Fibroblast of pulmonary artery (primary cell): ENCODE measurements around the gene HFE.

Source experiments
- DNase-seq: peaks from one replicate; pipeline ENCODE4 v3.0.0-alpha.2; 2010; ENCODE audit warnings: low read depth
- H3K4me3 ChIP-seq: replicated peaks from 2 replicates; pipeline ENCODE4 v1.5.1; 2011; ENCODE audit warnings: low read depth, mild to moderate bottlenecking, control low read depth, low read length, moderate library complexity
- TF ChIP-seq, protein P1 (sequence below): IDR thresholded peaks from 2 replicates; pipeline ENCODE4 v1.5.1; 2011; ENCODE audit warnings: mild to moderate bottlenecking, control low read depth, low read length, inconsistent platforms; ENCODE audit errors: missing control alignments

HFE gene

DNA sequence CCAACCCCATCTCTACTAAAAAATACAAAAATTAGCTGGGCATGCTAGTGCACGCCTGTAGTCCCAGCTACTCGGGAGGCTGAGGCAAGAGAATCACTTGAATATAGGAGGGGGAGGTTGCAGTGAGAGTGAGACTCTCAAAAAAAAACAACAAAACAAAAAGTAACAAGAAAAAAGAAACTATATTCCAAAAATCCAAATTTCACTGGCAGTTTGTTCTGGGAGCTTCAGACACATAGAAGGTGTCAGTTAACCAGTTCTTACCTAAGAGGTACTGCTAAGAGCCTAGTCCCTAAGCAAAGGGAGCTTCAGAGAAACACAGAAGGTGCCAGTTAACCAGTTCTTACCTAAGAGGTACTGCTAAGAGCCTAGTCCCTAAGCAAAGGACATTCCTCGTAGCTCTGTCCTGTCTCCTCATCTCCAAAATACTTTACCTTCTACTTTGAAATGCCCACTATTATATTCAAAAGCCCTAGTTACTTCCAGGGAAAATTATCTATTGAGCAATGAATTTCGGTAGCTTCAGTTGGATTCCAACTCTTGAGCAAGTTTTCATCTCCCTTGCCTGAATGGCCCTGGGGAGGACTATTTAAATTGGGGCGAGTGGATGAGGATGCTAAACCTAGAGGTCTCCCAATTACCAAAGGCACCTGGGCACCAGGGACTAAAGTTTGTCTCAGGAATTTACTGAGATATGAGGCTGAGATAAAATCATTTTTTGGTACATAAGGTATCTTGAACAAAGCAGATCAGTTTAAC lies 41.0 kb downstream of the HFE start:
- DNase-seq, result no peak
- no peak overlapping the region for H3K4me3 ChIP-seq
- TF ChIP-seq, protein P1, sequence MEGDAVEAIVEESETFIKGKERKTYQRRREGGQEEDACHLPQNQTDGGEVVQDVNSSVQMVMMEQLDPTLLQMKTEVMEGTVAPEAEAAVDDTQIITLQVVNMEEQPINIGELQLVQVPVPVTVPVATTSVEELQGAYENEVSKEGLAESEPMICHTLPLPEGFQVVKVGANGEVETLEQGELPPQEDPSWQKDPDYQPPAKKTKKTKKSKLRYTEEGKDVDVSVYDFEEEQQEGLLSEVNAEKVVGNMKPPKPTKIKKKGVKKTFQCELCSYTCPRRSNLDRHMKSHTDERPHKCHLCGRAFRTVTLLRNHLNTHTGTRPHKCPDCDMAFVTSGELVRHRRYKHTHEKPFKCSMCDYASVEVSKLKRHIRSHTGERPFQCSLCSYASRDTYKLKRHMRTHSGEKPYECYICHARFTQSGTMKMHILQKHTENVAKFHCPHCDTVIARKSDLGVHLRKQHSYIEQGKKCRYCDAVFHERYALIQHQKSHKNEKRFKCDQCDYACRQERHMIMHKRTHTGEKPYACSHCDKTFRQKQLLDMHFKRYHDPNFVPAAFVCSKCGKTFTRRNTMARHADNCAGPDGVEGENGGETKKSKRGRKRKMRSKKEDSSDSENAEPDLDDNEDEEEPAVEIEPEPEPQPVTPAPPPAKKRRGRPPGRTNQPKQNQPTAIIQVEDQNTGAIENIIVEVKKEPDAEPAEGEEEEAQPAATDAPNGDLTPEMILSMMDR, result no peak

DNA sequence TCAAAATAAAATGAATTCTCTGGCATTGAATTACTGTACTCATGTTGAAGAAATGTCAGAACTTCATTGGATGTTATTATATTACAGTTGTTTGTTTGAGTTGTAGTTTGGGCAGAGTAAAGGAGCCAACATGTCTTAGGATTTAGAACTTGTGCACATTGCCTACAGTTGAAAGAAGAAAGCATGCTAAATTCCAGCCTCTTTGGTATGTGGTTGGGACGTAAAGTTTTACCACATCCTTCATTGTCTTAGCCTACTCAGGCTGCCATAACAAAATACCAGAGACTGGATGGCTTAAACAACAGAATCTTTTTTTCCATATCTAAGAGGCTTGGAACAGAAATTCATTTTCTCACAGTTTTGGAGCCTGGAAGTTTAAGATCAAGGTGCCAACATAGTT lies 42.4 kb downstream of the HFE start:
- no peak overlapping the region for H3K4me3 ChIP-seq
- no peak for DNase-seq
- TF ChIP-seq, protein P1, result no peak

DNA sequence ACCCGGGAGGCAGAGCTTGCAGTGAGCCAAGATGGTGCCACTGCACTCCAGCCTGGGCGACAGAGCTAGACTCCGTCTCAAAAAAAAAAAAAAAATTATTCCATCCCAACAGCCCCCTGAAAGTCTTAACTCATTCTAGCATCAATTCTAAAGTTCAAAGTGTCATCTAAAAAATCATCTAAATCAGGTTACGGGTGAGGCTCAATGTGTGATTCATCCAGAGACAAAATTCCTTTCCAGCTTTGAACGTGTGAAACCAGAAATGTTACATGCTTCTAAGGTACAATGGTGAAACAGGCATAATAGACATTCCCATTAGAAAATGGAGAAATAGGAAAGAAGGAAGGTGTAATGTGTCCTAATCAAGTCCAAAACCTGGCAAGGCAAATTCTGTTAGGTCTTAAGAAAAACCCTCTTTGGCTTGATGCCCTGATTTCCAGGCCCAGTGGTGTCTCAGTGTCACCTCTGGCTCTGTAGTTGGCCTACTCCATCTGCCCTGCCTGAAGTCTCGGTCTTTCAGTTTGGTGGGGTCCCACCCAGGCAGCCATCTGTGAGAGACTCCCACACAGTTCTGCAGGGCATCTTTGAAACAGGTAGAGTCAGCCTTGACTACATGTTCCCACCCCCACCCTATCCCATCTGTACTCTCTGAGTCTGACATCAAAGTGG lies 43.5 kb downstream of the HFE start:
- TF ChIP-seq, protein P1, result no peak
- no peak for DNase-seq
- H3K4me3 ChIP-seq, result no peak overlapping the region

DNA sequence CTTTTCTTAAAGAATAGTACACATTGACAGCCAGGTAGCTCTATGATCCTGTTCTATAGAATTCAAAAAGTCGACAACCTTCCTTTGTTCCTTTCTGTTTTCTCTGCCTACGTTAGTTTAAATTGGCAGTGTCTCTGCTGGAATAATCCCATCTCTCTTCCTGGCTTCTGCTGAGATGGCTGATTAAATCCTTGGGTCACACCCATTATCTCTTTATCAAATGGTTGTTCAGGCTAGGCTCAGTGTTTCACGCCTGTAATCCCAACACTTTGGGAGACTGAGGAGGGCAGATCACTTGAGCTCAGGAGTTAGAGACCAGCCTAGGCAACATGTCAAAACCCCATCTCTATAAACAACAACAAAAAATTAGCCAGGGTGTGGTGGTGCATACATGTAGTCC lies 44.4 kb downstream of the HFE start:
- TF ChIP-seq, protein P1, result no peak
- DNase-seq, result no peak
- no peak overlapping the region for H3K4me3 ChIP-seq

DNA sequence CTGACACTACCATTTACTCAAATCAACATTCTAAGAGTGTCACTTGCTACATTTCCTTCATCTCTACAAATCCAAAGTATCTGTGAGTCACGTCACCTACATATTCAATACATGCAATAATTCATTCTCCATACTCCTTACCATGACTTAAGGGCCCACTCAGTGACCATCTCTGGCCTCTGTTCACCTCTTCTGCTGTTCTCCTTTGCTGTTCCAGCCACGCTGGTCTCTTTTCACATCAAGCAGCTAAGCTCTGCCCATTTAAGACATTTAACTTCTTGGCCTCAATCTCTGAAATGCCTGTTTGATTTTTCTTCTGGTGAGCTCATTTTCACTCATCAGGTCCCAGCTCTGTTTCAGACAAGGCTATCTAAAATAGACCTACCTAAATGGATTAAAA lies 46.5 kb downstream of the HFE start:
- TF ChIP-seq, protein P1, result no peak
- H3K4me3 ChIP-seq, result no peak overlapping the region
- no peak for DNase-seq

DNA sequence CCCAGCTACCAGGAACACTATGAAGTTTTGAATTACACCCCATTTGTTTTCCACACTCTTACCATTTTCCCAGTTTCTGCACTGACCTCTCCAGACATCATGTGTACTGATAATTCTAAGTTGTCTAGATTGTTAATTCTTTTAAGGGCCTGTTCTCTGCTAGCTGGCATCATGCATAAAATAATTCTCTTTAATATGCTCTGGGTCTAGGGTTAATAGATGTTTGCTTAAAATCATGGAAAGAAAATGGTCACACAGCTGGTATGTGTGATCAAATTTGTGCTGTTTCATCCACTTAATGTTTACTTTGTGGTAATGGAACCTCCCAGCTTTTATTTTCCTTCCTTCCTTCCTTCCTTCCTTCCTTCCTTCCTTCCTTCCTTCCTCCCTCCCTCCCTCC lies 49.1 kb downstream of the HFE start:
- no peak overlapping the region for H3K4me3 ChIP-seq
- TF ChIP-seq, protein P1, result no peak
- no peak for DNase-seq
